ENCODE results near the gene CHST7. TPM values are rescaled to one million over a fixed set of nuclear protein-coding genes. Genes with fewer than 3 reads are reported as not detected.

Gene CHST7
- total and polyA plus RNA-seq, 2 of the 8 experiments (the other 6 are each of a cell fraction or from before 2014, with no cell fraction given) = 7.9 to 14.1 TPM

GRCh38 chrX:46531442-46531841 lies 42.1 kb upstream of the CHST7 start:
- Histone ChIP-seq H4K20me1 (replicated peaks in 1 of 2; ENCODE audit: control insufficient read depth in 1 of 2, insufficient read depth in 2 of 2, low read length in 2 of 2) (no peaks in the 10 kb centered on the region), H2BK20ac (ENCODE audit: low read length) (no peak overlapping the region), H2AFZ (ENCODE audit: low read length) (no peak overlapping the region), H3K79me1 (ENCODE audit: low read depth, low read length) (no peaks in the 10 kb centered on the region), H2BK15ac (ENCODE audit: low read length) (no peak overlapping the region), H3K9me3 (ENCODE audit: insufficient read depth in 2 of 2, low read depth in 1 of 2, low read length in 1 of 2) (no peaks in the 10 kb centered on the region), H4K5ac (ENCODE audit: insufficient read length, low read depth, low read length) (no peak overlapping the region), H3K27me3 (replicated peaks in 1 of 4; ENCODE audit: control insufficient read depth in 3 of 4, extremely low read depth in 1 of 4, insufficient read depth in 3 of 4, low read length in 3 of 4) (no peaks in the 10 kb centered on the region), H4K8ac (ENCODE audit: extremely low read depth, insufficient read depth, low read length) (no peak overlapping the region), H3K36me3 (ENCODE audit: control insufficient read depth in 2 of 4, insufficient read depth in 4 of 4, low read length in 3 of 4) (no peaks in the 10 kb centered on the region), H3K18ac (ENCODE audit: extremely low read depth, low read length) (no peak overlapping the region), H3K56ac (replicated peaks; ENCODE audit: insufficient read length, low read depth, low read length) (no peak overlapping the region), H4K91ac (replicated peaks; ENCODE audit: insufficient read length, low read length) (no peak overlapping the region), H3K4ac (replicated peaks; ENCODE audit: insufficient read length, low read depth, low read length) (no peak overlapping the region), H2BK120ac (replicated peaks; ENCODE audit: low read depth, low read length) (no peak overlapping the region), H3K9ac (replicated peaks in 1 of 4; ENCODE audit: extremely low read depth in 1 of 4, low read depth in 3 of 4, low read length in 3 of 4) (no peak overlapping the region), H3K4me2 (ENCODE audit: insufficient read depth in 1 of 2, low read depth in 2 of 2, low read length in 2 of 2) (no peak overlapping the region), H3K23ac (ENCODE audit: insufficient read length) (no peak overlapping the region), H3K27ac (ENCODE audit: low read depth, low read length) (no peak overlapping the region), H3K23me2 (ENCODE audit: low read depth, low read length) (no peaks in the 10 kb centered on the region), H3K14ac (ENCODE audit: insufficient read length) (no peak overlapping the region), H2BK5ac (ENCODE audit: low read depth, low read length) (no peak overlapping the region), H2AK5ac (ENCODE audit: low read depth, low read length) (no peak overlapping the region), H3K4me1 (replicated peaks in 1 of 4; ENCODE audit: control insufficient read depth in 3 of 4, insufficient read depth in 4 of 4, low read length in 3 of 4) (no peaks in the 10 kb centered on the region), H2BK12ac (ENCODE audit: low read depth, low read length) (no peak overlapping the region), H3K4me3 (ENCODE audit: extremely low read depth in 1 of 4, insufficient read depth in 2 of 4, low read depth in 3 of 4, low read length in 4 of 4) (no peak overlapping the region), H3K79me2 (ENCODE audit: control insufficient read depth in 1 of 2, insufficient read depth in 2 of 2, low read length in 2 of 2) (no peaks in the 10 kb centered on the region)
- ChIA-PET POLR2A (ENCODE audit: partially characterized antibody) (no interaction called here), CTCF (ENCODE audit: partially characterized antibody) (no interaction called here)
- WGBS, 2 experiments (ENCODE audit: extremely low coverage in 1 of 2, insufficient coverage in 1 of 2, insufficient read length in 1 of 2, insufficient replicate concordance in 2 of 2, low coverage in 1 of 2, low lambda C conversion rate in 2 of 2, missing lambda C conversion rate in 1 of 2) = 90% methylated on average over 1 of the region's 3 CpGs; no CpG with 5 or more reads in 1 of the 2 experiments
- FAIRE-seq (no peak), DNase-seq (ENCODE audit: low read depth in 1 of 2, low spot score in 2 of 2) (no peak)
- TF ChIP-seq ATF2 (IDR thresholded peaks at IDR 0.05; ENCODE audit: low read length) = no peak
- no peak for TF ChIP-seq FOSL1 (IDR thresholded peaks at IDR 0.05; ENCODE audit: insufficient read depth, low read depth, low read length)
- TF ChIP-seq BRCA1 (IDR thresholded peaks at IDR 0.05; ENCODE audit: low read depth, low read length) = no peak
- TF ChIP-seq EGR1 (IDR thresholded peaks at IDR 0.05; ENCODE audit: borderline replicate concordance, low read depth, low read length) = no peak
- no peak for TF ChIP-seq TAF7 (optimal IDR thresholded peaks at IDR 0.05; ENCODE audit: borderline replicate concordance, low read depth, low read length)
- TF ChIP-seq PHF8 (conservative IDR thresholded peaks at IDR 0.05; ENCODE audit: low read depth, low read length) = no peak
- TF ChIP-seq CEBPB (IDR thresholded peaks at IDR 0.05; ENCODE audit: low read depth, low read length) = no peak
- no peak for TF ChIP-seq RAD21 (IDR thresholded peaks at IDR 0.05 in 1 of 2, conservative IDR thresholded peaks at IDR 0.05 in 1 of 2; ENCODE audit: low read depth in 2 of 2, low read length in 2 of 2)
- no peak for TF ChIP-seq RNF2 (IDR thresholded peaks at IDR 0.05; ENCODE audit: borderline replicate concordance, low read depth, low read length, missing control alignments, poor library complexity, severe bottlenecking)
- no peak for TF ChIP-seq SUZ12 (IDR thresholded peaks at IDR 0.05; ENCODE audit: low read length)
- no peak for TF ChIP-seq SP4 (IDR thresholded peaks at IDR 0.05; ENCODE audit: low read length)
- no peak for TF ChIP-seq TAF1 (IDR thresholded peaks at IDR 0.05; ENCODE audit: low read depth, low read length)

Measured in H1 (cell line).